ENCODE results near the gene CNOT10.

- TF ChIP-seq CTCF (IDR thresholded peaks at IDR 0.05) (no peak), NFIC (IDR thresholded peaks at IDR 0.05; ENCODE audit: borderline replicate concordance) (no peak), USF1 (IDR thresholded peaks at IDR 0.05; ENCODE audit: borderline replicate concordance, low read depth) (no peak), JUND (IDR thresholded peaks at IDR 0.05) (no peak), SMC3 (IDR thresholded peaks at IDR 0.05; ENCODE audit: low read depth, low read length) (no peak), GABPA (IDR thresholded peaks at IDR 0.05; ENCODE audit: low read depth) (no peak), SIN3A (IDR thresholded peaks at IDR 0.05; ENCODE audit: borderline replicate concordance, low read depth, low read length) (no peak)
Measured at GRCh38 chr3:32820430-32820829, 135.4 kb downstream of the CNOT10 start.
